Uterus (tissue), 2 donors: Measurements from ENCODE around the gene ST8SIA1.

Experiments
- POLR2A ChIP-seq, 2 donors: fragments of 450-650 bp; IDR thresholded peaks; one replicate each; pipeline ENCODE4 v1.6.1; 2016; ENCODE audit warnings: antibody characterized with exemption in 2 of 2, mild to moderate bottlenecking in 1 of 2, moderate library complexity in 1 of 2
- TF ChIP-seq, protein P1 (sequence below), 4 experiments: fragments of 200-600 bp in 2 of 4; fragments of 450-650 bp in 2 of 4; sonication (generic) in 2 of 4; IDR thresholded peaks; one replicate each; pipeline ENCODE4 v1.5.1; 2016 to 2019; ENCODE audit warnings: antibody characterized with exemption in 4 of 4, mild to moderate bottlenecking in 2 of 4, moderate library complexity in 1 of 4

DNA sequence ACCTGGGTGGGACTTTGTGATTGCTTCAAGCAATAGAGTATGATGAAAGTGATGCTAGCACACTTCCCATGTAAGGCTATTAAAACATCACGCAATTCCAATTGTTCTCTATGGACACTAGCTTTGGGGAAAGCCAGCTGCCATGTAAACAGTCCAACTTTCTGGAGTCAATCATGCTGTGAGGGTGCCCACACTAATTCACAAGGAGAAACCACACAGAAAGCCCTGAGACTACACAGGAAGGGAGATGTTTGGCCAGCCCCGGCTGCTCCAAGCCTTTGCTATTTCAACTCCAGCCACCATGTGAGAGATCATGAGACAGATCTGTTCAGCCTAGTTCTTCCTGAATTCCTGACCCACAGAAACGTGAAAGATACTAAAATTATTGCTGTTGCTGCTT is 96.3 kb downstream of the ST8SIA1 start:
- TF ChIP-seq, protein P1, sequence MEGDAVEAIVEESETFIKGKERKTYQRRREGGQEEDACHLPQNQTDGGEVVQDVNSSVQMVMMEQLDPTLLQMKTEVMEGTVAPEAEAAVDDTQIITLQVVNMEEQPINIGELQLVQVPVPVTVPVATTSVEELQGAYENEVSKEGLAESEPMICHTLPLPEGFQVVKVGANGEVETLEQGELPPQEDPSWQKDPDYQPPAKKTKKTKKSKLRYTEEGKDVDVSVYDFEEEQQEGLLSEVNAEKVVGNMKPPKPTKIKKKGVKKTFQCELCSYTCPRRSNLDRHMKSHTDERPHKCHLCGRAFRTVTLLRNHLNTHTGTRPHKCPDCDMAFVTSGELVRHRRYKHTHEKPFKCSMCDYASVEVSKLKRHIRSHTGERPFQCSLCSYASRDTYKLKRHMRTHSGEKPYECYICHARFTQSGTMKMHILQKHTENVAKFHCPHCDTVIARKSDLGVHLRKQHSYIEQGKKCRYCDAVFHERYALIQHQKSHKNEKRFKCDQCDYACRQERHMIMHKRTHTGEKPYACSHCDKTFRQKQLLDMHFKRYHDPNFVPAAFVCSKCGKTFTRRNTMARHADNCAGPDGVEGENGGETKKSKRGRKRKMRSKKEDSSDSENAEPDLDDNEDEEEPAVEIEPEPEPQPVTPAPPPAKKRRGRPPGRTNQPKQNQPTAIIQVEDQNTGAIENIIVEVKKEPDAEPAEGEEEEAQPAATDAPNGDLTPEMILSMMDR (IDR thresholded peaks at IDR 0.05) = no peak
- TF ChIP-seq POLR2A (IDR thresholded peaks at IDR 0.05) = no peak
